Sigmoid colon (tissue), 4 donors: ENCODE results near the gene NPC1.

Experiments used
- POLR2A ChIP-seq, 2 donors: fragments of 450-650 bp; IDR thresholded peaks; one replicate each; pipeline ENCODE4 v1.6.1; 2016; ENCODE audit warnings: antibody characterized with exemption in 2 of 2, mild to moderate bottlenecking in 2 of 2, moderate library complexity in 2 of 2
- POLR2AphosphoS5 ChIP-seq, 4 donors: sonication (generic); formaldehyde crosslinking; IDR thresholded peaks; one replicate each; pipeline ENCODE4 v1.6.1; 2017; ENCODE audit warnings: antibody characterized with exemption in 4 of 4
- TF ChIP-seq, protein P1 (sequence below), 4 experiments: fragments of 450-650 bp in 3 of 4; fragments of 200-600 bp in 1 of 4; IDR thresholded peaks; one replicate each; pipeline ENCODE4 v1.5.1; 2016 to 2019; ENCODE audit warnings: antibody characterized with exemption in 4 of 4, mild to moderate bottlenecking in 3 of 4, moderate library complexity in 2 of 4

- no peak for TF ChIP-seq POLR2A (IDR thresholded peaks at IDR 0.05)
- TF ChIP-seq, protein P1, sequence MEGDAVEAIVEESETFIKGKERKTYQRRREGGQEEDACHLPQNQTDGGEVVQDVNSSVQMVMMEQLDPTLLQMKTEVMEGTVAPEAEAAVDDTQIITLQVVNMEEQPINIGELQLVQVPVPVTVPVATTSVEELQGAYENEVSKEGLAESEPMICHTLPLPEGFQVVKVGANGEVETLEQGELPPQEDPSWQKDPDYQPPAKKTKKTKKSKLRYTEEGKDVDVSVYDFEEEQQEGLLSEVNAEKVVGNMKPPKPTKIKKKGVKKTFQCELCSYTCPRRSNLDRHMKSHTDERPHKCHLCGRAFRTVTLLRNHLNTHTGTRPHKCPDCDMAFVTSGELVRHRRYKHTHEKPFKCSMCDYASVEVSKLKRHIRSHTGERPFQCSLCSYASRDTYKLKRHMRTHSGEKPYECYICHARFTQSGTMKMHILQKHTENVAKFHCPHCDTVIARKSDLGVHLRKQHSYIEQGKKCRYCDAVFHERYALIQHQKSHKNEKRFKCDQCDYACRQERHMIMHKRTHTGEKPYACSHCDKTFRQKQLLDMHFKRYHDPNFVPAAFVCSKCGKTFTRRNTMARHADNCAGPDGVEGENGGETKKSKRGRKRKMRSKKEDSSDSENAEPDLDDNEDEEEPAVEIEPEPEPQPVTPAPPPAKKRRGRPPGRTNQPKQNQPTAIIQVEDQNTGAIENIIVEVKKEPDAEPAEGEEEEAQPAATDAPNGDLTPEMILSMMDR (IDR thresholded peaks at IDR 0.05), result no peak
- TF ChIP-seq POLR2AphosphoS5 (IDR thresholded peaks at IDR 0.05), result no peak
These were observed 33.8 kb downstream of the NPC1 start for GRCh38 chr18:23552505-23552904.
